ENCODE measurements around the gene DIDO1. TPM values are rescaled to one million over a fixed set of nuclear protein-coding genes. Genes with fewer than 3 reads are reported as not detected.
A peak's percentile ranks its signal among the peaks of the same experiment; 100 is the strongest.

DIDO1 gene
- total and polyA plus RNA-seq, 9 of the 15 experiments (the other 6 are each of a cell fraction or from before 2014, with no cell fraction given): 4.4 to 46.8 (median 31.2) TPM

GRCh38 chr20:62937268-62938104 lies 11.2 kb upstream of the DIDO1 start (continued):
- TF ChIP-seq NFE2L1 (tag; IDR thresholded peaks at IDR 0.05; ENCODE audit: borderline replicate concordance, low read depth) (no peak), SOX6 (IDR thresholded peaks at IDR 0.05) (peak; percentile 59; the same call in 1 of the 2 replicates), MLX (CRISPR knock-in tag; conservative IDR thresholded peaks at IDR 0.05) (no peak), ZMIZ1 (IDR thresholded peaks at IDR 0.05; ENCODE audit: low read depth in 2 of 2, low read length in 2 of 2) (peak in 1 of 2 experiments; percentile 64; a peak in 2 of 4 replicates), SNRNP70 (optimal IDR thresholded peaks at IDR 0.05; ENCODE audit: low read depth, low read length) (no peak), ZNF76 (CRISPR knock-in tag; IDR thresholded peaks at IDR 0.05; ENCODE audit: borderline replicate concordance) (no peak), RB1 (IDR thresholded peaks at IDR 0.05; ENCODE audit: low read depth) (peak; percentile 42; the same call in 1 of the 2 replicates), ZNF766 (CRISPR knock-in tag; conservative IDR thresholded peaks at IDR 0.05) (no peak; the same call in 1 of the 2 replicates), HNRNPUL1 (IDR thresholded peaks at IDR 0.05; ENCODE audit: low read length) (no peak), ZNF253 (CRISPR knock-in tag; conservative IDR thresholded peaks at IDR 0.05) (no peak), SMARCE1 (IDR thresholded peaks at IDR 0.05) (no peak), CHCHD3 (CRISPR knock-in tag; IDR thresholded peaks at IDR 0.05) (no peak), ZNF354B (CRISPR knock-in tag; IDR thresholded peaks at IDR 0.05) (no peak), CCAR2 (IDR thresholded peaks at IDR 0.05; ENCODE audit: low read depth, low read length) (no peak), CBFA2T3 (IDR thresholded peaks at IDR 0.05) (no peak), TAF1 (IDR thresholded peaks at IDR 0.05; ENCODE audit: control insufficient read depth, extremely low read depth, insufficient read depth, low read length, severe bottlenecking) (peak; percentile 93), ZNF551 (CRISPR knock-in tag; IDR thresholded peaks at IDR 0.05) (no peak), MEF2A (IDR thresholded peaks at IDR 0.05; ENCODE audit: control insufficient read depth, low read depth, low read length) (no peak), SMARCA4 (IDR thresholded peaks at IDR 0.05) (peak; percentile 20; the same call in 1 of the 2 replicates), CBX2 (IDR thresholded peaks at IDR 0.05; ENCODE audit: insufficient read depth, low read length, poor library complexity, severe bottlenecking) (no peak), YBX1 (IDR thresholded peaks at IDR 0.05) (no peak), ESRRB (CRISPR knock-in tag; IDR thresholded peaks at IDR 0.05; ENCODE audit: borderline replicate concordance) (no peak)

Data from K562 (cell line).